Upper lobe of left lung (tissue), 6 donors: Measurements from ENCODE around the gene CBL. TPM values are rescaled to one million over a fixed set of nuclear protein-coding genes. Genes with fewer than 3 reads are reported as not detected.

Source experiments
- ATAC-seq, 2 donors: fragments of 200-7000 bp; cut with Tn5 transposase; one replicate each; pipeline ENCODE4 v1.9.1; 2022; ENCODE audit warnings: mild to moderate bottlenecking in 2 of 2, moderate library complexity in 2 of 2; ENCODE audit not compliant: low FRiP score in 2 of 2
- DNase-seq, 2 donors: peaks; one replicate each; pipeline ENCODE4 v3.0.0-alpha.2; 2019 to 2020
- H3K27ac ChIP-seq, 4 donors: fragments of 200-600 bp; sonication (generic); one replicate each; pipeline ENCODE4 v1.5.1; 2016 to 2019
- H3K27me3 ChIP-seq, 4 donors: fragments of 200-600 bp; sonication (generic); one replicate each; pipeline ENCODE4 v1.5.1; 2017 to 2019
- H3K36me3 ChIP-seq, 4 donors: fragments of 200-600 bp; sonication (generic); one replicate each; pipeline ENCODE4 v1.5.1; 2016 to 2019
- H3K4me1 ChIP-seq, 4 donors: fragments of 200-600 bp; sonication (generic); one replicate each; pipeline ENCODE4 v1.5.1; 2018 to 2019
- H3K4me3 ChIP-seq, 4 donors: fragments of 200-600 bp; sonication (generic); one replicate each; pipeline ENCODE4 v1.5.1; 2017 to 2019; ENCODE audit warnings: mild to moderate bottlenecking in 2 of 4, moderate library complexity in 1 of 4
- H3K9me3 ChIP-seq, 4 donors: fragments of 200-600 bp; sonication (generic); one replicate each; pipeline ENCODE4 v1.5.1; 2018 to 2019
- CTCF ChIP-seq, 6 experiments: fragments of 450-650 bp in 4 of 6; fragments of 200-600 bp in 2 of 6; sonication (generic) in 2 of 6; IDR thresholded peaks; one replicate each; pipeline ENCODE4 v1.5.1; 2016 to 2019; ENCODE audit warnings: antibody characterized with exemption in 6 of 6
- EP300 ChIP-seq, 4 donors: sonication (generic); formaldehyde crosslinking; IDR thresholded peaks; one replicate each; pipeline ENCODE4 v1.5.1; 2017; ENCODE audit warnings: antibody characterized with exemption in 4 of 4, control low read depth in 2 of 4
- POLR2A ChIP-seq, 4 donors: fragments of 450-650 bp; IDR thresholded peaks; one replicate each; pipeline ENCODE4 v1.5.1; 2016 to 2017; ENCODE audit warnings: antibody characterized with exemption in 4 of 4, mild to moderate bottlenecking in 2 of 4
- POLR2AphosphoS5 ChIP-seq, 2 donors: sonication (generic); formaldehyde crosslinking; IDR thresholded peaks; one replicate each; pipeline ENCODE4 v1.5.1; 2017; ENCODE audit warnings: antibody characterized with exemption in 2 of 2
- WGBS, 2 donors: methylation state at CpG; one replicate each; pipeline ENCODE4 v1.1.5; 2017 to 2018; 5-methylcytosine and 5-hydroxymethylcytosine counted together
- total RNA-seq, 6 donors: library from RNA; depleted of rRNA in 4 of 6; stranded (reverse); fragments of >200 nt in 4 of 6; gene quantifications; one replicate each; pipeline versions ENCODE4 v1.1.0 to v1.2.1, GENCODE V29; 2016 to 2021
- donor health status: DM: no; HTN: no; CAD: no; lungs with moderate emphysema.
- donor health status: DM: no; HTN: yes; CAD: no; lungs with severe emphysema.

CBL gene
- total RNA-seq, 6 donors from 2014 or later = 15.4 to 32.2 (median 18.9) TPM

- no peak for DNase-seq
- 88 to 100% methylated on average over 1 of the region's 1 CpG for WGBS, 2 donors
- ATAC-seq = no peak
- TF ChIP-seq POLR2A (IDR thresholded peaks at IDR 0.05) = no peak
- TF ChIP-seq POLR2AphosphoS5 (IDR thresholded peaks at IDR 0.05) = no peak
- TF ChIP-seq EP300 (IDR thresholded peaks at IDR 0.05) = no peak
- no peak for TF ChIP-seq CTCF (IDR thresholded peaks at IDR 0.05)
- Histone ChIP-seq H3K27me3 (no peaks in the 10 kb centered on the region), H3K27ac (peak overlapping the region in 2 of 4 donors; percentile 7 to 15), H3K36me3 (peaks cover 2 to 76% (median 30%) of the 10 kb centered on the region in 4 donors), H3K4me1 (peaks cover 0 to 6% (median 0%) of the 10 kb centered on the region in 4 donors), H3K9me3 (no peaks in the 10 kb centered on the region), H3K4me3 (no peak overlapping the region)
Measured at GRCh38 chr11:119307219-119307618, 101.1 kb downstream of the CBL start.

- Histone ChIP-seq H3K27ac (no peak overlapping the region), H3K9me3 (no peaks in the 10 kb centered on the region), H3K4me1 (peaks cover 0 to 6% (median 0%) of the 10 kb centered on the region in 4 donors), H3K36me3 (peaks cover 0 to 76% (median 22%) of the 10 kb centered on the region in 4 donors), H3K4me3 (no peak overlapping the region), H3K27me3 (no peaks in the 10 kb centered on the region)
- no peak for TF ChIP-seq POLR2AphosphoS5 (IDR thresholded peaks at IDR 0.05)
- no peak for TF ChIP-seq CTCF (IDR thresholded peaks at IDR 0.05)
- no peak for TF ChIP-seq EP300 (IDR thresholded peaks at IDR 0.05)
- TF ChIP-seq POLR2A (IDR thresholded peaks at IDR 0.05) = no peak
- 69 to 79% methylated on average over 5 of the region's 5 CpGs for WGBS, 2 donors
- DNase-seq (no peak), ATAC-seq (no peak)
Measured at GRCh38 chr11:119307974-119308373, 101.8 kb downstream of the CBL start.

- Histone ChIP-seq H3K27me3 (no peaks in the 10 kb centered on the region), H3K36me3 (peaks cover 0 to 74% (median 9%) of the 10 kb centered on the region in 4 donors), H3K9me3 (no peaks in the 10 kb centered on the region), H3K4me1 (peaks cover 0 to 6% (median 0%) of the 10 kb centered on the region in 4 donors), H3K4me3 (no peak overlapping the region), H3K27ac (peak overlapping the region in 1 of 4 donors; percentile 20)
- 89 to 94% methylated on average over 6 to 11 of the region's 11 CpGs for WGBS, 2 donors
- ATAC-seq (no peak), DNase-seq (peak in 1 of 2 donors; percentile 27)
- TF ChIP-seq CTCF (IDR thresholded peaks at IDR 0.05) (no peak), POLR2AphosphoS5 (IDR thresholded peaks at IDR 0.05) (no peak), POLR2A (IDR thresholded peaks at IDR 0.05) (no peak), EP300 (IDR thresholded peaks at IDR 0.05) (no peak)
Measured at GRCh38 chr11:119309411-119309810, 103.3 kb downstream of the CBL start.

- 79 to 81% methylated on average over 17 of the region's 17 CpGs for WGBS, 2 donors
- no peaks in the 10 kb centered on the region for H3K9me3 ChIP-seq
- H3K27ac ChIP-seq = peak overlapping the region in 2 of 4 donors; percentile 20 to 38
- peaks cover under 1 to 10% (median 4%) of the 10 kb centered on the region in 4 donors for H3K4me1 ChIP-seq
- no peak for DNase-seq
- H3K27me3 ChIP-seq = peaks cover 0 to 3% (median under 1%) of the 10 kb centered on the region in 4 donors
- no peak for TF ChIP-seq POLR2A (IDR thresholded peaks at IDR 0.05)
- no peak for TF ChIP-seq EP300 (IDR thresholded peaks at IDR 0.05)
- TF ChIP-seq CTCF (IDR thresholded peaks at IDR 0.05) = no peak
- TF ChIP-seq POLR2AphosphoS5 (IDR thresholded peaks at IDR 0.05) = no peak
- no peak for ATAC-seq
- H3K36me3 ChIP-seq = peaks cover 0 to 76% (median 9%) of the 10 kb centered on the region in 4 donors
- H3K4me3 ChIP-seq = no peak overlapping the region
Measured at GRCh38 chr11:119309953-119310681, 104.0 kb downstream of the CBL start.
